HG03565 (cell line): ENCODE results near the gene PGA4.
"Not testable (repeated sequence)": the region's sequence is repeated elsewhere in the genome, so short reads cannot be mapped to it uniquely, and the experiment has no call there.

ENCODE experiments used
- ATAC-seq: cut with Tn5 transposase; IDR thresholded peaks from one replicate; pipeline ENCODE4 v1.9.1; 2021; ENCODE audit warnings: mild to moderate bottlenecking, moderate library complexity; ENCODE audit not compliant: unreplicated experiment

The PGA4 gene

DNA sequence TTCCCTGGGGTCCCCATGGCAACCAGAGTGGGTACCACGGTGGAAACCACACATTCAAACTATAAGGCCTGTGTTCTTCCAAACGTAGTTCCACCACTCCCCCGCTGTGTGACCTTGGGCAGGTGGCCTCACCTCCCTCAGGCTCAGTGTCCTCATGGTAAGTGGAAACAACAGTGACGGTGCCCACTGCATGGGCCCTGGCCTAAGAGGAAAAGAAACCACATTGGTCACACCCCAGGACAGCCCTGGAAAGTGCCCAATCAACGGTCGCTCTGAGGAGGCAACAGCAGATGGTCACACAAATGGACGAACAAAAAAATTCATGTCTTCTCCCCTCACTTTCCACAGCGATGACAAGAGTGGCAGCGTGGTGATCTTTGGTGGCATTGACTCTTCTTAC lies 25.9 kb downstream of the PGA4 start:
- not testable (repeated sequence) for ATAC-seq

GRCh38 chr11:61249201-61249600 lies 27.1 kb downstream of the PGA4 start:
- not testable (repeated sequence) for ATAC-seq

DNA sequence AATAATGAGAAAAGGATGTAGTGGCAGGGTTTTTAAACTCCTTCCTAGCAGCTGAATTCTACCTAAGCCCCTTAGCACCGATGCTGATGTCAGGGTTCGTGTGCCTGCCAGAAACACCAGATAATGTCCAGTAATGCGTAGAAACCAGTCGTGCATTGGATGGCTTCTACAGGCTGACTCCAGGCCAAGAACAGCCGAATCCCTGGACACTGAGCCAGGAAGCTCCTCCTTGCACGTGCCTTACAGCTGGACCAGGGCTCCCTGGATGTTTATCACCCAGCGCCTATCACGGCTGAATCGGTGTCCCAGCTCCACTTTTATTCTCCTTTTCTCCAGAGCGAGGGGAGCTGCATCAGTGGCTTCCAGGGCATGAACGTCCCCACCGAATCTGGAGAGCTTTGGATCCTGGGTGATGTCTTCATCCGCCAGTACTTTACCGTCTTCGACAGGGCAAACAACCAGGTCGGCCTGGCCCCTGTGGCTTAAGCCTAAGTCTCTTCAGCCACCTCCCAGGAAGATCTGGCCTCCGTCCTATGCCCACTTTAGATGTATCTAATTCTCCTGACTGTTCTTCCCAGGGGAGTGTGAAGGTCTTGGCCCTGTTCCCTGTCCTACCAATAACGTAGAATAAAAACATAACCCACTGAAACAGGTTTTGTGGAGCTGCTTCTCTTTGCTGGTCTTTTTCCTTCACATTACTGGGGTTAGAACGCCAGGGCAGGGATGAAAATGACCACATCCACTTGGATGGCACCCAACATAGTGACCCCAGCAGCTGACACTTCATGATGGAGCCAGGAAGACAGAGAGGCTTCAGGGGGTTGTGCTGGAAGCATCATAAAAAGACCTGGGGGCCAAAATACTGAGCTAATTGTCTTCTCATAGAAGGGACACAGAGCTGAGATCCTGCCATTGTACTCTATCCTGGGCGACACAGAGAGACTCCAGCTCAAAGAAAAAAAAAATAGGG lies 28.9 kb downstream of the PGA4 start:
- ATAC-seq = not testable (repeated sequence)

DNA sequence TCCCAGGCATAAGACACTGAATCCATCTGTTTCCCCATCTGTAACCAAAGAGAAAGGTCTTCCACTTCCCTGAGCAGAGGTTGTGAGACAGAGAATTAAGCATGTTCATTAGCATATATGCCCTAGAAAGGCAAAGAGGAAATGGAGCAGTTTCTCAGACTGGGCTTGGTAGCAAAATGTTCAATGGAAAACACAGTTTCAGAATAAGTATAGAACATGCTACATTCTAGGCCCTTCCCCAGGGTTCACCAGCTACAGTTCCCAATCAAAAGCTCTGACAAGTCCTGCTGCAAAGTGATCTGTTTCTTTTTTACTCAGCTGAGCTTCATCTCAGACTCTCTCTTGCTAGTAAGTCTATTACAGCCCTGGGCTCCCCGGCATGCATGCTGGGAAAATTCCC lies 30.2 kb downstream of the PGA4 start:
- not testable (repeated sequence) for ATAC-seq

- no peak for ATAC-seq
Measured at GRCh38 chr11:61254403-61255025, 32.4 kb downstream of the PGA4 start.

GRCh38 chr11:61256710-61257482 lies 34.7 kb downstream of the PGA4 start:
- ATAC-seq = no peak

- ATAC-seq = no peak
Measured at GRCh38 chr11:61258546-61258945, 36.4 kb downstream of the PGA4 start.

- no peak for ATAC-seq
Measured at GRCh38 chr11:61259363-61259762, 37.2 kb downstream of the PGA4 start.

DNA sequence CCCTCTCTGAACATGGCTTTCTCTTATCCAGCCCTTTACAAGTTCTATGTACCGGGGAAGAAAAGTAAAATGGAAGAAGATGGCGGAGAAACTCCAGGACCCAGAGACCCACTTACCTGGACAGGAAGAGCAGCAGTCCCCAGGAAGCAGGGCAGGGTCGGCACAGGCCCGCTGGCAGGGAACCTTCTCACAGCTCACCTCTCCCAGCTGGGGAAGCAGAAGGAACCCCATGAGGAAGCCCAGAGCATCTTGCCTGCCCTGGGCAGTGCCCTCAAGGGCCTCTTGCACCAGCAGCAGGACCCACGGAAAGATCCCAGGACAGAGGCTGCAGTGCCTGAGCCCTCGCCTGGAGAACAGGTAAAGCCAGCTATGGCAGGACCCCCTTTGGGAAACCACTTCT lies 42.2 kb downstream of the PGA4 start:
- ATAC-seq = no peak

- ATAC-seq = no peak
Measured at GRCh38 chr11:61264795-61265194, 42.6 kb downstream of the PGA4 start.

DNA sequence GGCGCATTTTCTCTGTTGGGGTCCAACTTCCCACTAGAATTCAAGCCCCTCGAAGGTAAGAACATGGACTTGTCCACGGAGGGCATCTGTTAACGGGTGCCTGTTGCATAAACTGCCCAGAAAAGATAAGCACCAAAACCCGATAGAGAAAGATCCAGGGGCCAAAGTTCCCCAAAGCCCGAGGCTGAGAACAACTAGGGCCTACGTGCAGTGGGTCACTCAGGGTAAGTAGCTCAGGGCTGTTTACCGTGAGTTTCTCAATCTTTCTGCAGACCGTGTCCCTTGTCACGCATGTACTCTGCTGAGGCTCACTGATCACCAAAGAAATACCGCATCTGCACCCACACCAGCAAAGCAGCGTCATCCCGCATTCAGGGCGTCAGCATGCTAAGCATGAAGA lies 43.2 kb downstream of the PGA4 start:
- ATAC-seq = no peak

DNA sequence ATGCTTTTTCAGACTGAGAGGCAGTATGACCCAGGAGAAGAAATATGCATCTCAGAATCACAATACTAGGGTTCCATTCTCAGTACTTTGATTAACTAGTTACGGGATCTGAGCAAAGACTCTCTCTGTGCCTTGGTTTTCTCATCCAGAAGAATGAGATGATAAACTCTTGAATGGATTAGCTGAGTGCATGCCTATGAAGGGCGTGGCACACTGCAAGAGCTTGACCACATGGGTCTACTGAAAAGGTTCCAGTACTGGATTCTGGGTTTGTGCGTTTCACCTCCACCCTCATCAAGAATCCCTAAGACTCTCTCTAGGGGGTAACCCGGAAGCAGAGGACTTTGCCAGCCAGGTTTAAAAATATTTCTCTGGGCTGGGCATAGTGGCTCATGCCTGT lies 44.5 kb downstream of the PGA4 start:
- no peak for ATAC-seq

DNA sequence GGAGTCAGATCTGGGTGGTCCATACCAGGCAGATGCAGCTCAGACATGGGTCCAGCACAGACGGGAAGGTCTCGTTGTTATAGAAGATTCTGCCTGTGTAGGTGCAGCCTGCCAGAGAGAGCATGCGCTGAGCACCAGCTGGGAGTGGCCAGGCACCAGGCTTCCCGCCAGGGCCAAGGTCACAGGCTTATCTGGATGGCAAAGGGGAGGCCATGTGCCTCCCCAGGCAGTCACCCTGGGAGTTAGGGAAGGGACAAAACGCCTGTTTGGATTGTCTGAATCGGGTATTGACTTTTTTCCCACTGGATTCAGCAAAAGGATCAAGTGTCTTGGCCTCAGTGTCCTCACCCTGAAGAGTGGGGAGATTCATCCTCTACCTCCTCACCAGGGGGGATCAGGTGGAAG lies 45.3 kb downstream of the PGA4 start:
- ATAC-seq = no peak

DNA sequence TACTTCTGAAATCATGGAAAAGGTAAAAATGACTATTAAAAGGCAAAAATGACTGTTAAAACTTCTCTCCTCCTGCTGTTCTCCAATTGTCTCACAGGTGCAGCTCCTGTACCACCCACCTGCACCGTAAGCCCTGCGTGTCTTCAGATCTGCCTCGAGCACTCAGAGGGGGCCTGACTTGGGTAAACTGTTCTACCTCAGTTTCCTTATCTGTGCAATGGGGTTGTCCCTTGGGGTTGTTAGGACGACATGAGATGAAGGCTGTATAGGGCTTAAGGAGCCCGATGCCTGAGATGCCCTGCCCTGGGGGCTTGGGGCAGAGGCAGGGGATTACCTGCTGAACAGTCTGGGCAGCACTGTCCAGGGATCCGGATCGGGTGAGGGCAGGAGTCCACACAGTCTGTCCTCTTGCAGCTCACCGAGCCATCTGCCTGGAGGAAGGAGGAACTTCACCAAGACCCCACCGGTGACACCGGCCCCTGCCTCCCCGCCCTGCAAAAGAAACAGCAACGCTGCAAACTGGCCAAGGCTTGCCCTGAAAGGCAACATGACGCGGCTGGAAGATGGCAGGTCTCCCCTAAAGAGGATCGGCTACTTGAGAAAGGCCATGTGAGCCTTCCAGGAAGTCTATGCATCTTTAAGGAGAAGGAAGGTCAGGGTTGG lies 46.6 kb downstream of the PGA4 start:
- ATAC-seq = no peak

GRCh38 chr11:61270354-61271076 lies 48.4 kb downstream of the PGA4 start:
- ATAC-seq = no peak

- no peak for ATAC-seq
Measured at GRCh38 chr11:61272731-61273130, 50.6 kb downstream of the PGA4 start.

DNA sequence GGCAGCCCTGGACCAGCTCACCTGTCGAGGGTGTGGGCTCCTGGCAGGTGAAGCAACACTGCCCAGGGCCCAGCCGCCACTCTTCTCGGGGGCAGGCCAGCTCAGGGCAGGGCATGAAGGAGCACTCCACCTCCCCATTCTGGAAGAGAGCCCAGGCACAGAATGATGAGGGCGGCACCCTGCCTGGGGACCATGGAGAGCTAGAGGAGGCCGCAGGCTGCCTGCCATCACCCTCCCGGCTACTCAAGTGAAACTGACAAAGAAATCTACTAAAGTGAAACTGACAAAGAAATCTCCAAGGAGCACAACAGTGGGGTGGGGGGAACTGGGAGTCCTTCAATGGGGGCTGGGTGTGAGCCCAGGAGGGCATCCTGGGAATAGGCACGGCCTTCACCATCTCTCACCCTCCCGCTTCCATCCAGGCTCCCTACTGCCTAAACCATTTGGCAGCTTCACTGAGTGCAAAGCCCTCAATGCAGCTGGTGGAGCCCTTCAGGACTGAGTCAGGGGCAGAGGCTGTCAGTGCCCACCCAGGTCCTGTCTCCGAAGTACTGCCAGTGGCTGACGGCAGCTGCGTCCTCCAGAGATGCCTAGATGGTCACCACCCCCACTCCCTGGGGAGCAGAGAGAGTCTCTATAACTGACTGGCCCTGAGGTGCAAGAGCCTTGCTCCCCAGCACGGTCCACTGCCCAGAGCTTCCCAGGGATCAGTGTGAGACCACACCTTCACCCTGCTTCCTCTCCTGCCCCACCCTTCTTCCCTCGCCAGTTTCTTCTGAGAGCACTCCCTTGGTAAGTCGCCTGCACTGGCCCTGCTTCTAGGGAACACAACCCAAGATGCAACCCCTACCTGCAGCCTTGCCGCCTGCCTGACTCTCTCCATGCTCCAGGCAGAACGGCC lies 51.3 kb downstream of the PGA4 start:
- no peak for ATAC-seq

- ATAC-seq = no peak
Measured at GRCh38 chr11:61274084-61274483, 51.9 kb downstream of the PGA4 start.

GRCh38 chr11:61275191-61275590 lies 53.0 kb downstream of the PGA4 start:
- no peak for ATAC-seq
